ENCODE results near the gene AGBL3. TPM values are rescaled to one million over a fixed set of nuclear protein-coding genes. Genes with fewer than 3 reads are reported as not detected.

Gene AGBL3
- total and polyA plus RNA-seq, 9 of the 15 experiments (the other 6 are each of a cell fraction or from before 2014, with no cell fraction given), result 0.54 to 2.9 (median 1.7) TPM

GRCh38 chr7:135147899-135148721, 161.8 kb downstream of the AGBL3 start, which contains the start of gene TMEM140 (continued):
- TF ChIP-seq SETDB1 (IDR thresholded peaks at IDR 0.05; ENCODE audit: low read length) (no peak), ZNF324 (CRISPR knock-in tag; IDR thresholded peaks at IDR 0.05) (no peak), ZNF184 (CRISPR knock-in tag; IDR thresholded peaks at IDR 0.05) (no peak), NCOA1 (IDR thresholded peaks at IDR 0.05; ENCODE audit: low read depth) (peak; percentile 41; the same call in 1 of the 2 replicates), BACH1 (tag; IDR thresholded peaks at IDR 0.05) (peak; percentile 78; the same call in 1 of the 2 replicates), L3MBTL2 (IDR thresholded peaks at IDR 0.05) (0 out of 2 replicates have a peak, but pooled peaks have one; percentile 23), CEBPG (CRISPR knock-in tag; IDR thresholded peaks at IDR 0.05) (0 out of 2 replicates have a peak, but pooled peaks have one; percentile 16), CEBPG (tag; conservative IDR thresholded peaks at IDR 0.05 in 1 of 2, IDR thresholded peaks at IDR 0.05 in 1 of 2) (peak; percentile 79 to 95), RFX7 (CRISPR knock-in tag; IDR thresholded peaks at IDR 0.05) (no peak), ZNF699 (CRISPR knock-in tag; IDR thresholded peaks at IDR 0.05; ENCODE audit: insufficient replicate concordance) (no peak), ZBTB7A (IDR thresholded peaks at IDR 0.05; ENCODE audit: borderline replicate concordance, control insufficient read depth, low read depth, low read length) (no peak), JUND (IDR thresholded peaks at IDR 0.05; ENCODE audit: borderline replicate concordance, low read depth, low read length) (peak; percentile 89), JUND (tag; IDR thresholded peaks at IDR 0.05; ENCODE audit: borderline replicate concordance, low read depth, low read length) (peak; percentile 97), ETV1 (tag; conservative IDR thresholded peaks at IDR 0.05; ENCODE audit: low read depth) (no peak), MYNN (IDR thresholded peaks at IDR 0.05) (no peak), MYNN (CRISPR knock-in tag; IDR thresholded peaks at IDR 0.05) (no peak), FOXJ2 (tag; IDR thresholded peaks at IDR 0.05) (no peak; the same call in none of the 2 replicates), ZNF316 (IDR thresholded peaks at IDR 0.05) (peak; percentile 60), FOXK1 (CRISPR knock-in tag; IDR thresholded peaks at IDR 0.05; ENCODE audit: borderline replicate concordance) (peak; percentile 62; the same call in 1 of the 2 replicates), PTBP1 (IDR thresholded peaks at IDR 0.05; ENCODE audit: low read depth, low read length) (no peak), TEAD1 (CRISPR knock-in tag; IDR thresholded peaks at IDR 0.05) (peak in 1 of 2 experiments; percentile 71; a peak in 1 of 4 replicates), SNRNP70 (optimal IDR thresholded peaks at IDR 0.05; ENCODE audit: low read depth, low read length) (no peak), CBX1 (IDR thresholded peaks at IDR 0.05; ENCODE audit: low read depth) (no peak), KLF1 (tag; IDR thresholded peaks at IDR 0.05) (no peak), SMAD2 (IDR thresholded peaks at IDR 0.05; ENCODE audit: low read depth, low read length) (no peak), RAD51 (IDR thresholded peaks at IDR 0.05; ENCODE audit: borderline replicate concordance, low read depth) (peak; percentile 32; the same call in 1 of the 2 replicates), TAF7 (tag; IDR thresholded peaks at IDR 0.05) (no peak; the same call in 1 of the 2 replicates)
- TF ChIP-seq, protein P1, sequence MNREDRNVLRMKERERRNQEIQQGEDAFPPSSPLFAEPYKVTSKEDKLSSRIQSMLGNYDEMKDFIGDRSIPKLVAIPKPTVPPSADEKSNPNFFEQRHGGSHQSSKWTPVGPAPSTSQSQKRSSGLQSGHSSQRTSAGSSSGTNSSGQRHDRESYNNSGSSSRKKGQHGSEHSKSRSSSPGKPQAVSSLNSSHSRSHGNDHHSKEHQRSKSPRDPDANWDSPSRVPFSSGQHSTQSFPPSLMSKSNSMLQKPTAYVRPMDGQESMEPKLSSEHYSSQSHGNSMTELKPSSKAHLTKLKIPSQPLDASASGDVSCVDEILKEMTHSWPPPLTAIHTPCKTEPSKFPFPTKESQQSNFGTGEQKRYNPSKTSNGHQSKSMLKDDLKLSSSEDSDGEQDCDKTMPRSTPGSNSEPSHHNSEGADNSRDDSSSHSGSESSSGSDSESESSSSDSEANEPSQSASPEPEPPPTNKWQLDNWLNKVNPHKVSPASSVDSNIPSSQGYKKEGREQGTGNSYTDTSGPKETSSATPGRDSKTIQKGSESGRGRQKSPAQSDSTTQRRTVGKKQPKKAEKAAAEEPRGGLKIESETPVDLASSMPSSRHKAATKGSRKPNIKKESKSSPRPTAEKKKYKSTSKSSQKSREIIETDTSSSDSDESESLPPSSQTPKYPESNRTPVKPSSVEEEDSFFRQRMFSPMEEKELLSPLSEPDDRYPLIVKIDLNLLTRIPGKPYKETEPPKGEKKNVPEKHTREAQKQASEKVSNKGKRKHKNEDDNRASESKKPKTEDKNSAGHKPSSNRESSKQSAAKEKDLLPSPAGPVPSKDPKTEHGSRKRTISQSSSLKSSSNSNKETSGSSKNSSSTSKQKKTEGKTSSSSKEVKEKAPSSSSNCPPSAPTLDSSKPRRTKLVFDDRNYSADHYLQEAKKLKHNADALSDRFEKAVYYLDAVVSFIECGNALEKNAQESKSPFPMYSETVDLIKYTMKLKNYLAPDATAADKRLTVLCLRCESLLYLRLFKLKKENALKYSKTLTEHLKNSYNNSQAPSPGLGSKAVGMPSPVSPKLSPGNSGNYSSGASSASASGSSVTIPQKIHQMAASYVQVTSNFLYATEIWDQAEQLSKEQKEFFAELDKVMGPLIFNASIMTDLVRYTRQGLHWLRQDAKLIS (CRISPR knock-in tag; IDR thresholded peaks at IDR 0.05), result no peak
